HepG2 (cell line): ENCODE measurements around the gene TUBB2B. TPM values are rescaled to one million over a fixed set of nuclear protein-coding genes. Genes with fewer than 3 reads are reported as not detected.

Experiments used
- ATAC-seq: fragments of 200-7000 bp; cut with Tn5 transposase; 3 replicates; pipeline ENCODE4 v1.9.1; 2020; ENCODE audit warnings: mild to moderate bottlenecking, moderate library complexity
- BruUV-seq: library from RNA; stranded (reverse); fragments of 400-500 nt; replicated peaks from 2 replicates; lab custom pipeline; 2021; lab: Mats Ljungman, UMichigan
- CTCF ChIA-PET: fragments of 300-600 bp; formaldehyde crosslinking; extraction: SDS; loops from one replicate; lab custom pipeline; 2021; ENCODE audit warnings: low total read pairs, inconsistent platforms, low intra/inter-chr PET ratio; lab: Yijun Ruan, JAX
- POLR2A ChIA-PET: fragments of 350-600 bp; sonication (Branson Sonifier 250); formaldehyde crosslinking; loops from one replicate; lab custom pipeline; 2020; ENCODE audit warnings: antibody characterized with exemption, inconsistent platforms; lab: Yijun Ruan, JAX
- DNase-seq: peaks from one replicate; pipeline ENCODE4 v3.0.0-alpha.2; 2015; ENCODE audit warnings: low spot score
- FAIRE-seq: peaks from 3 replicates; lab custom pipeline; 2011; peaks lifted over from hg19 to GRCh38; lab: Jason Lieb, UNC
- H2AFZ ChIP-seq: one replicate; pipeline ENCODE4 v1.6.1; 2011; ENCODE audit warnings: low read length, inconsistent platforms
- H3K27ac ChIP-seq: fragments of 300-600 bp; 3 replicates; pipeline ENCODE4 v1.8.0; 2011; ENCODE audit warnings: mixed run types, mild to moderate bottlenecking, mixed read lengths, low read length, inconsistent platforms; ENCODE audit not compliant: insufficient read depth; ENCODE audit errors: extremely low read length
- H3K27me3 ChIP-seq, 2 experiments: fragments of 200-600 bp in 1 of 2; 2 replicates in 1 of 2; 3 replicates in 1 of 2; pipeline versions ENCODE4 v1.6.0 to v1.8.0; 2011; ENCODE audit warnings: low read length in 2 of 2, mild to moderate bottlenecking in 2 of 2, moderate library complexity in 2 of 2, inconsistent platforms in 1 of 2; ENCODE audit not compliant: insufficient read depth in 2 of 2, control insufficient read depth in 1 of 2
- H3K36me3 ChIP-seq, 2 experiments: fragments of 200-600 bp in 1 of 2; replicated peaks in 1 of 2; 2 replicates in 1 of 2; 3 replicates in 1 of 2; pipeline versions ENCODE4 v1.5.1 to v1.8.0; 2011; ENCODE audit warnings: low read length in 2 of 2, inconsistent platforms in 1 of 2; ENCODE audit not compliant: insufficient read depth in 2 of 2, control insufficient read depth in 1 of 2
- H3K4me1 ChIP-seq: 2 replicates; pipeline ENCODE4 v1.5.1; 2012; ENCODE audit warnings: low read length, inconsistent platforms; ENCODE audit not compliant: insufficient read depth
- H3K4me2 ChIP-seq: 2 replicates; pipeline ENCODE4 v1.6.0; 2011; ENCODE audit warnings: low read depth, low read length, inconsistent platforms
- H3K4me3 ChIP-seq, 3 experiments: fragments of 200-600 bp in 1 of 3; sonication (generic), shearing (Covaris generic) in 1 of 3; replicated peaks in 1 of 3; 2 replicates each; pipeline ENCODE4 v1.5.1; 2011 to 2016; ENCODE audit warnings: low read length in 3 of 3, inconsistent platforms in 2 of 3, low read depth in 2 of 3, mild to moderate bottlenecking in 2 of 3, control low read depth in 1 of 3, mixed read lengths in 1 of 3; ENCODE audit not compliant: insufficient read depth in 1 of 3
- H3K79me2 ChIP-seq: one replicate; pipeline ENCODE4 v1.6.1; 2011; ENCODE audit warnings: low read length, inconsistent platforms; ENCODE audit not compliant: insufficient read depth
- H3K9ac ChIP-seq: 2 replicates; pipeline ENCODE4 v1.6.0; 2011; ENCODE audit warnings: mild to moderate bottlenecking, low read depth, low read length, inconsistent platforms; ENCODE audit not compliant: insufficient read depth
- H3K9me3 ChIP-seq: 2 replicates; pipeline ENCODE4 v1.5.1; 2012; ENCODE audit warnings: mild to moderate bottlenecking, low read length
- H4K20me1 ChIP-seq: 2 replicates; pipeline ENCODE4 v1.6.0; 2011; ENCODE audit warnings: inconsistent platforms, mild to moderate bottlenecking, low read length, moderate library complexity; ENCODE audit not compliant: insufficient read depth
- CBFB ChIP-seq: sonication (generic); formaldehyde crosslinking; IDR thresholded peaks from 2 replicates; pipeline ENCODE4 v1.4.0; 2020; ENCODE audit warnings: missing genetic modification reagents
- KMT2B ChIP-seq: IDR thresholded peaks from 2 replicates; pipeline ENCODE4 v1.6.1; 2016; ENCODE audit warnings: missing genetic modification reagents, missing compliant biosample characterization
- MTA1 ChIP-seq: sonication (generic); formaldehyde crosslinking; IDR thresholded peaks from 2 replicates; pipeline ENCODE4 v1.4.0; 2020; ENCODE audit warnings: missing genetic modification reagents, mild to moderate bottlenecking, borderline replicate concordance
- STAG1 ChIP-seq: sonication (generic); formaldehyde crosslinking; IDR thresholded peaks from 2 replicates; pipeline ENCODE4 v1.4.0; 2020; ENCODE audit warnings: missing genetic modification reagents
- ZBTB7B ChIP-seq: sonication (generic); formaldehyde crosslinking; IDR thresholded peaks from 2 replicates; pipeline ENCODE4 v1.4.0; 2020; ENCODE audit warnings: missing genetic modification reagents
- ZFYVE20 ChIP-seq: sonication (generic); formaldehyde crosslinking; IDR thresholded peaks from 2 replicates; pipeline ENCODE4 v1.8.0; 2023; ENCODE audit warnings: low read depth, mild to moderate bottlenecking, moderate library complexity, missing genetic modification reagents, borderline replicate concordance
- ZNF207 ChIP-seq: fragments of 450-650 bp; IDR thresholded peaks from 2 replicates; pipeline ENCODE4 v1.6.1; 2016; ENCODE audit warnings: antibody characterized with exemption, borderline replicate concordance
- ZNF337 ChIP-seq: sonication (generic); formaldehyde crosslinking; IDR thresholded peaks from 2 replicates; pipeline ENCODE4 v1.5.1; 2020; ENCODE audit warnings: missing genetic modification reagents, low read depth, mild to moderate bottlenecking, borderline replicate concordance
- ZNF546 ChIP-seq: sonication (generic); formaldehyde crosslinking; conservative IDR thresholded peaks from 2 replicates; pipeline ENCODE4 v1.8.1; 2023; ENCODE audit warnings: mild to moderate bottlenecking, missing genetic modification reagents
- ZNF839 ChIP-seq: sonication (generic); formaldehyde crosslinking; IDR thresholded peaks from 2 replicates; pipeline ENCODE4 v1.4.0; 2020; ENCODE audit warnings: missing genetic modification reagents, mild to moderate bottlenecking, borderline replicate concordance
- WGBS: methylation state at CpG from one replicate; pipeline ENCODE4 v1.1.6; 2017; ENCODE audit warnings: low lambda C conversion rate; 5-methylcytosine and 5-hydroxymethylcytosine counted together
- in situ Hi-C: cut with HindIII; loops from 2 replicates; pipeline ENCODE4 v1.10.0; 2017; ENCODE audit warnings: low pct_unique_long_range_greater_than_20kb; ENCODE audit not compliant: extremely low pct_ligation_motif_present
- intact Hi-C: fragments of 100-400 bp; cut with micrococcal nuclease; formaldehyde crosslinking; loops from one replicate; pipeline ENCODE4 v1.10.0; 2022; ENCODE audit not compliant: unreplicated experiment
- polyA plus RNA-seq, 8 experiments: library from polyadenylated mRNA; depleted of rRNA in 3 of 8; stranded (reverse) in 7 of 8; unstranded in 1 of 8; fragments of >200 nt; fragmentation: Illumina TruSeq in 4 of 8; extraction: Trizol in 4 of 8; gene quantifications; 2 replicates each; pipeline versions ENCODE4 v1.2.1 to v1.2.3, GENCODE V29; 2011 to 2016; ENCODE audit warnings: low read depth in 4 of 8, missing spikeins in 1 of 8, mixed read lengths in 1 of 8; ENCODE audit not compliant: insufficient read depth in 1 of 8
- total RNA-seq, 5 experiments: library from RNA; depleted of rRNA; stranded (reverse); fragments of >200 nt; fragmentation: Illumina TruSeq; extraction: Trizol; gene quantifications; 2 replicates each; pipeline ENCODE4 v1.2.3, GENCODE V29; 2016; ENCODE audit warnings: low read depth in 1 of 5
- TF ChIP-seq, protein P1 (sequence below): sonication (generic); formaldehyde crosslinking; IDR thresholded peaks from 2 replicates; pipeline ENCODE4 v1.5.1; 2020; ENCODE audit warnings: missing genetic modification reagents, mild to moderate bottlenecking, borderline replicate concordance
- TF ChIP-seq, protein P2 (sequence below): sonication (generic); formaldehyde crosslinking; IDR thresholded peaks from 2 replicates; pipeline ENCODE4 v1.5.0; 2020; ENCODE audit warnings: missing genetic modification reagents
- TF ChIP-seq, protein P3 (sequence below): IDR thresholded peaks from 2 replicates; pipeline ENCODE4 v1.6.1; 2012; ENCODE audit warnings: low read length, improper control_type of control experiment
- TF ChIP-seq, protein P4 (sequence below): sonication (generic); formaldehyde crosslinking; IDR thresholded peaks from 2 replicates; pipeline ENCODE4 v1.8.1; 2023; ENCODE audit warnings: mild to moderate bottlenecking, missing genetic modification reagents
- TF ChIP-seq, protein P5 (sequence below): sonication (generic); formaldehyde crosslinking; IDR thresholded peaks from 2 replicates; pipeline ENCODE4 v1.4.0; 2020; ENCODE audit warnings: mild to moderate bottlenecking, missing genetic modification reagents

Gene TUBB2B
- total and polyA plus RNA-seq, 2 of the 13 experiments (the other 11 are each of a cell fraction or from before 2014, with no cell fraction given) = 10.3 to 23.6 TPM

DNA sequence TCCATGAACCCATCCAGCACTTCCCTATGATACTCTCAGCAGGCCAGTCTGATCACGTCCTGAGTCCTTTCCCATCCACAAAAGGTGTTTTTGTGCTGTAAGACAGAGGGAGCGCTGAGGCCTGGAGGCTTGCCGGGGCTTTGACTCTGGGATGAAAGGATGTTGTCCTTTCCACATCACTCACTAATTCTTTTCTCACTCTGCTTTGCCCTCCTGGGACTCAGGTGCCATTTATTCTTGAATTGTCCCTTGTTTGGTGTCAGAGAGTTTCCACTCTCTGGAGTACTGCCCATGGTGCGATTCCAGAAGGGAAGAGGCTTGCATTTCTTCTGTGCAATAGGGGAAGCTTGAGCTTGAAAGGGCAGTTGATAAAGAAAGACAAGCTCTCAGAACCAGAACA, 15.3 kb upstream of the TUBB2B start:
- Histone ChIP-seq H3K36me3 (no peaks in the 10 kb centered on the region), H3K4me3 (no peak overlapping the region), H3K27ac (no peak overlapping the region), H3K9ac (no peak overlapping the region), H3K79me2 (no peaks in the 10 kb centered on the region), H3K27me3 (peaks cover 8 to 46% of the 10 kb centered on the region in 2 experiments; a peak in 4 of 5 replicates), H4K20me1 (no peaks in the 10 kb centered on the region), H3K4me2 (no peak overlapping the region), H2AFZ (no peak overlapping the region), H3K9me3 (no peaks in the 10 kb centered on the region), H3K4me1 (peaks cover 31% of the 10 kb centered on the region)
- DNase-seq (no peak), ATAC-seq (no peak), FAIRE-seq (no peak)
- ChIA-PET CTCF (interaction anchor here (1.2 kb wide), 1 partner anchor 9 kb away, joined by 3 read pairs; no protein-coding TSS in a partner anchor), POLR2A (no interaction called here)
- WGBS = 29% methylated on average over 4 of the region's 4 CpGs
- BruUV-seq = no TSS peak
- in situ Hi-C loops (no loop called here), intact Hi-C loops (no loop called here)
- TF ChIP-seq ZBTB7B (CRISPR knock-in tag) (no peak), CBFB (CRISPR knock-in tag) (no peak), ZFYVE20 (CRISPR knock-in tag) (no peak), ZNF546 (CRISPR knock-in tag) (no peak), ZNF337 (CRISPR knock-in tag) (no peak), MTA1 (CRISPR knock-in tag) (no peak), STAG1 (CRISPR knock-in tag) (no peak), ZNF207 (no peak), KMT2B (no peak), ZNF839 (CRISPR knock-in tag) (no peak)
- TF ChIP-seq, protein P1, sequence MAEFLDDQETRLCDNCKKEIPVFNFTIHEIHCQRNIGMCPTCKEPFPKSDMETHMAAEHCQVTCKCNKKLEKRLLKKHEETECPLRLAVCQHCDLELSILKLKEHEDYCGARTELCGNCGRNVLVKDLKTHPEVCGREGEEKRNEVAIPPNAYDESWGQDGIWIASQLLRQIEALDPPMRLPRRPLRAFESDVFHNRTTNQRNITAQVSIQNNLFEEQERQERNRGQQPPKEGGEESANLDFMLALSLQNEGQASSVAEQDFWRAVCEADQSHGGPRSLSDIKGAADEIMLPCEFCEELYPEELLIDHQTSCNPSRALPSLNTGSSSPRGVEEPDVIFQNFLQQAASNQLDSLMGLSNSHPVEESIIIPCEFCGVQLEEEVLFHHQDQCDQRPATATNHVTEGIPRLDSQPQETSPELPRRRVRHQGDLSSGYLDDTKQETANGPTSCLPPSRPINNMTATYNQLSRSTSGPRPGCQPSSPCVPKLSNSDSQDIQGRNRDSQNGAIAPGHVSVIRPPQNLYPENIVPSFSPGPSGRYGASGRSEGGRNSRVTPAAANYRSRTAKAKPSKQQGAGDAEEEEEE (CRISPR knock-in tag) = no peak
- TF ChIP-seq, protein P2, sequence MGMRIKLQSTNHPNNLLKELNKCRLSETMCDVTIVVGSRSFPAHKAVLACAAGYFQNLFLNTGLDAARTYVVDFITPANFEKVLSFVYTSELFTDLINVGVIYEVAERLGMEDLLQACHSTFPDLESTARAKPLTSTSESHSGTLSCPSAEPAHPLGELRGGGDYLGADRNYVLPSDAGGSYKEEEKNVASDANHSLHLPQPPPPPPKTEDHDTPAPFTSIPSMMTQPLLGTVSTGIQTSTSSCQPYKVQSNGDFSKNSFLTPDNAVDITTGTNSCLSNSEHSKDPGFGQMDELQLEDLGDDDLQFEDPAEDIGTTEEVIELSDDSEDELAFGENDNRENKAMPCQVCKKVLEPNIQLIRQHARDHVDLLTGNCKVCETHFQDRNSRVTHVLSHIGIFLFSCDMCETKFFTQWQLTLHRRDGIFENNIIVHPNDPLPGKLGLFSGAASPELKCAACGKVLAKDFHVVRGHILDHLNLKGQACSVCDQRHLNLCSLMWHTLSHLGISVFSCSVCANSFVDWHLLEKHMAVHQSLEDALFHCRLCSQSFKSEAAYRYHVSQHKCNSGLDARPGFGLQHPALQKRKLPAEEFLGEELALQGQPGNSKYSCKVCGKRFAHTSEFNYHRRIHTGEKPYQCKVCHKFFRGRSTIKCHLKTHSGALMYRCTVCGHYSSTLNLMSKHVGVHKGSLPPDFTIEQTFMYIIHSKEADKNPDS (CRISPR knock-in tag) = no peak
- TF ChIP-seq, protein P3, sequence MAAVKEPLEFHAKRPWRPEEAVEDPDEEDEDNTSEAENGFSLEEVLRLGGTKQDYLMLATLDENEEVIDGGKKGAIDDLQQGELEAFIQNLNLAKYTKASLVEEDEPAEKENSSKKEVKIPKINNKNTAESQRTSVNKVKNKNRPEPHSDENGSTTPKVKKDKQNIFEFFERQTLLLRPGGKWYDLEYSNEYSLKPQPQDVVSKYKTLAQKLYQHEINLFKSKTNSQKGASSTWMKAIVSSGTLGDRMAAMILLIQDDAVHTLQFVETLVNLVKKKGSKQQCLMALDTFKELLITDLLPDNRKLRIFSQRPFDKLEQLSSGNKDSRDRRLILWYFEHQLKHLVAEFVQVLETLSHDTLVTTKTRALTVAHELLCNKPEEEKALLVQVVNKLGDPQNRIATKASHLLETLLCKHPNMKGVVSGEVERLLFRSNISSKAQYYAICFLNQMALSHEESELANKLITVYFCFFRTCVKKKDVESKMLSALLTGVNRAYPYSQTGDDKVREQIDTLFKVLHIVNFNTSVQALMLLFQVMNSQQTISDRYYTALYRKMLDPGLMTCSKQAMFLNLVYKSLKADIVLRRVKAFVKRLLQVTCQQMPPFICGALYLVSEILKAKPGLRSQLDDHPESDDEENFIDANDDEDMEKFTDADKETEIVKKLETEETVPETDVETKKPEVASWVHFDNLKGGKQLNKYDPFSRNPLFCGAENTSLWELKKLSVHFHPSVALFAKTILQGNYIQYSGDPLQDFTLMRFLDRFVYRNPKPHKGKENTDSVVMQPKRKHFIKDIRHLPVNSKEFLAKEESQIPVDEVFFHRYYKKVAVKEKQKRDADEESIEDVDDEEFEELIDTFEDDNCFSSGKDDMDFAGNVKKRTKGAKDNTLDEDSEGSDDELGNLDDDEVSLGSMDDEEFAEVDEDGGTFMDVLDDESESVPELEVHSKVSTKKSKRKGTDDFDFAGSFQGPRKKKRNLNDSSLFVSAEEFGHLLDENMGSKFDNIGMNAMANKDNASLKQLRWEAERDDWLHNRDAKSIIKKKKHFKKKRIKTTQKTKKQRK = no peak
- TF ChIP-seq, protein P4, sequence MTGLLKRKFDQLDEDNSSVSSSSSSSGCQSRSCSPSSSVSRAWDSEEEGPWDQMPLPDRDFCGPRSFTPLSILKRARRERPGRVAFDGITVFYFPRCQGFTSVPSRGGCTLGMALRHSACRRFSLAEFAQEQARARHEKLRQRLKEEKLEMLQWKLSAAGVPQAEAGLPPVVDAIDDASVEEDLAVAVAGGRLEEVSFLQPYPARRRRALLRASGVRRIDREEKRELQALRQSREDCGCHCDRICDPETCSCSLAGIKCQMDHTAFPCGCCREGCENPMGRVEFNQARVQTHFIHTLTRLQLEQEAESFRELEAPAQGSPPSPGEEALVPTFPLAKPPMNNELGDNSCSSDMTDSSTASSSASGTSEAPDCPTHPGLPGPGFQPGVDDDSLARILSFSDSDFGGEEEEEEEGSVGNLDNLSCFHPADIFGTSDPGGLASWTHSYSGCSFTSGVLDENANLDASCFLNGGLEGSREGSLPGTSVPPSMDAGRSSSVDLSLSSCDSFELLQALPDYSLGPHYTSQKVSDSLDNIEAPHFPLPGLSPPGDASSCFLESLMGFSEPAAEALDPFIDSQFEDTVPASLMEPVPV (CRISPR knock-in tag) = no peak
- TF ChIP-seq, protein P5, sequence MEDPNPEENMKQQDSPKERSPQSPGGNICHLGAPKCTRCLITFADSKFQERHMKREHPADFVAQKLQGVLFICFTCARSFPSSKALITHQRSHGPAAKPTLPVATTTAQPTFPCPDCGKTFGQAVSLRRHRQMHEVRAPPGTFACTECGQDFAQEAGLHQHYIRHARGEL (CRISPR knock-in tag) = no peak
